SK-N-SH treated with all-trans-retinoic acid at 6 μM for 48 hours (cell line): ENCODE measurements around the gene HMGB3.

Experiments used
- ATAC-seq: fragments of 200-7000 bp; cut with Tn5 transposase; 3 replicates; pipeline ENCODE4 v1.9.1; 2020; ENCODE audit warnings: mild to moderate bottlenecking, moderate library complexity
- BACH2 ChIP-seq: fragments of 250-450 bp; sonication (Bioruptor Pico); IDR thresholded peaks from 2 replicates; pipeline ENCODE4 v1.9.0; 2021; ENCODE audit warnings: mild to moderate bottlenecking, borderline replicate concordance
- CREB5 ChIP-seq: fragments of 250-450 bp; sonication (Bioruptor Pico); IDR thresholded peaks from 2 replicates; pipeline ENCODE4 v1.5.1; 2020; ENCODE audit warnings: low read depth, mild to moderate bottlenecking, moderate library complexity
- CSDC2 ChIP-seq: fragments of 250-450 bp; sonication (Bioruptor Pico); IDR thresholded peaks from 2 replicates; pipeline ENCODE4 v1.5.0; 2020; ENCODE audit warnings: mild to moderate bottlenecking, moderate library complexity
- ESRRG ChIP-seq: fragments of 250-450 bp; sonication (Bioruptor Pico); IDR thresholded peaks from 2 replicates; pipeline ENCODE4 v1.6.1; 2021; ENCODE audit warnings: mild to moderate bottlenecking
- GLIS3 ChIP-seq: fragments of 250-450 bp; sonication (Bioruptor Pico); IDR thresholded peaks from 2 replicates; pipeline ENCODE4 v1.5.0; 2020; ENCODE audit warnings: mild to moderate bottlenecking, moderate library complexity
- ISL1 ChIP-seq: fragments of 250-450 bp; sonication (Bioruptor Pico); IDR thresholded peaks from 2 replicates; pipeline ENCODE4 v2.1.2; 2022; ENCODE audit warnings: mild to moderate bottlenecking, moderate library complexity
- OSR1 ChIP-seq: fragments of 250-450 bp; sonication (Bioruptor Pico); IDR thresholded peaks from 2 replicates; pipeline ENCODE4 v1.8.0; 2022; ENCODE audit warnings: moderate library complexity, mild to moderate bottlenecking, inconsistent platforms
- PATZ1 ChIP-seq: fragments of 250-450 bp; sonication (Bioruptor Pico); IDR thresholded peaks from 2 replicates; pipeline ENCODE4 v1.8.0; 2020; ENCODE audit warnings: mild to moderate bottlenecking, moderate library complexity, borderline replicate concordance
- POU6F1 ChIP-seq: fragments of 250-450 bp; sonication (Bioruptor Pico); IDR thresholded peaks from 2 replicates; pipeline ENCODE4 v1.8.0; 2021; ENCODE audit warnings: low read depth, mild to moderate bottlenecking, moderate library complexity, borderline replicate concordance
- PPARA ChIP-seq: fragments of 250-450 bp; sonication (Bioruptor Pico); IDR thresholded peaks from 2 replicates; pipeline ENCODE4 v1.5.0; 2020; ENCODE audit warnings: mild to moderate bottlenecking, borderline replicate concordance
- RARB ChIP-seq: fragments of 250-450 bp; sonication (Bioruptor Pico); IDR thresholded peaks from 2 replicates; pipeline ENCODE4 v1.8.0; 2021; ENCODE audit warnings: mild to moderate bottlenecking, moderate library complexity
- SNAI2 ChIP-seq: fragments of 250-450 bp; sonication (Bioruptor Pico); IDR thresholded peaks from 2 replicates; pipeline ENCODE4 v1.5.0; 2020; ENCODE audit warnings: mild to moderate bottlenecking, moderate library complexity
- TOX ChIP-seq: fragments of 250-450 bp; sonication (Bioruptor Pico); IDR thresholded peaks from 2 replicates; pipeline ENCODE4 v1.8.0; 2021; ENCODE audit warnings: mild to moderate bottlenecking, moderate library complexity, borderline replicate concordance
- TSHZ2 ChIP-seq: fragments of 250-450 bp; sonication (Bioruptor Pico); IDR thresholded peaks from 2 replicates; pipeline ENCODE4 v1.5.0; 2020; ENCODE audit warnings: mild to moderate bottlenecking, moderate library complexity
- ZFP3 ChIP-seq: fragments of 250-450 bp; sonication (Bioruptor Pico); IDR thresholded peaks from 2 replicates; pipeline ENCODE4 v1.5.0; 2020; ENCODE audit warnings: mild to moderate bottlenecking, moderate library complexity
- ZFP30 ChIP-seq: fragments of 450-650 bp; formaldehyde crosslinking; IDR thresholded peaks from 2 replicates; pipeline ENCODE4 v1.5.0; 2022; ENCODE audit warnings: mild to moderate bottlenecking, moderate library complexity
- ZNF565 ChIP-seq: fragments of 450-650 bp; formaldehyde crosslinking; conservative IDR thresholded peaks from 2 replicates; pipeline ENCODE4 v1.5.0; 2020; ENCODE audit warnings: low read depth, mild to moderate bottlenecking, moderate library complexity
- ZNF70 ChIP-seq: fragments of 450-650 bp; formaldehyde crosslinking; IDR thresholded peaks from 2 replicates; pipeline ENCODE4 v1.5.0; 2020; ENCODE audit warnings: mild to moderate bottlenecking, moderate library complexity
- ZNF8 ChIP-seq: fragments of 450-650 bp; formaldehyde crosslinking; IDR thresholded peaks from 2 replicates; pipeline ENCODE4 v1.5.0; 2020; ENCODE audit warnings: mild to moderate bottlenecking, moderate library complexity

Gene HMGB3

GRCh38 chrX:150944233-150944632 lies 38.9 kb upstream of the HMGB3 start:
- no peak for TF ChIP-seq POU6F1 (CRISPR knock-in tag)
- TF ChIP-seq, all 23 proteins: peak for 0
- ATAC-seq = no peak

GRCh38 chrX:150954951-150955350 lies 28.2 kb upstream of the HMGB3 start:
- ATAC-seq = no peak
- TF ChIP-seq ZNF565 (CRISPR knock-in tag) (no peak), ZFP30 (CRISPR knock-in tag) (no peak), PATZ1 (CRISPR knock-in tag) (no peak), CREB5 (CRISPR knock-in tag) (no peak), BACH2 (no peak), POU6F1 (CRISPR knock-in tag) (no peak), RARB (CRISPR knock-in tag) (no peak), CSDC2 (CRISPR knock-in tag) (no peak), PPARA (CRISPR knock-in tag) (no peak), ISL1 (CRISPR knock-in tag) (no peak), GLIS3 (CRISPR knock-in tag) (no peak), ZNF8 (CRISPR knock-in tag) (no peak)

- ATAC-seq = no peak
- no peak for TF ChIP-seq ESRRG
- TF ChIP-seq PPARA (CRISPR knock-in tag) = no peak
- no peak for TF ChIP-seq POU6F1 (CRISPR knock-in tag)
- TF ChIP-seq ZNF70 (CRISPR knock-in tag) = no peak
- no peak for TF ChIP-seq TSHZ2 (CRISPR knock-in tag)
- TF ChIP-seq OSR1 (CRISPR knock-in tag) = no peak
- TF ChIP-seq TOX (CRISPR knock-in tag) = no peak
- TF ChIP-seq ISL1 (CRISPR knock-in tag) = no peak
- no peak for TF ChIP-seq ZNF565 (CRISPR knock-in tag)
- TF ChIP-seq ZFP30 (CRISPR knock-in tag) = no peak
- no peak for TF ChIP-seq SNAI2 (CRISPR knock-in tag)
- no peak for TF ChIP-seq ZNF8 (CRISPR knock-in tag)
- no peak for TF ChIP-seq PATZ1 (CRISPR knock-in tag)
- TF ChIP-seq CSDC2 (CRISPR knock-in tag) = no peak
- no peak for TF ChIP-seq ZFP3
Measured at GRCh38 chrX:150955590-150955989, 27.5 kb upstream of the HMGB3 start.
